Panc1 (cell line): Measurements from ENCODE around the gene POU6F1. TPM values are rescaled to one million over a fixed set of nuclear protein-coding genes. Genes with fewer than 3 reads are reported as not detected.
A peak's percentile ranks its signal among the peaks of the same experiment; 100 is the strongest.

Source experiments
- ATAC-seq: fragments of 200-7000 bp; cut with Tn5 transposase; 2 replicates; pipeline ENCODE4 v1.9.1; 2020; ENCODE audit warnings: mild to moderate bottlenecking, moderate library complexity
- BruUV-seq: library from RNA; stranded (reverse); fragments of 400-500 nt; replicated peaks from 2 replicates; lab custom pipeline; 2021; lab: Mats Ljungman, UMichigan
- CTCF ChIA-PET: fragments of 300-600 bp; sonication (Branson Sonifier 250); formaldehyde crosslinking; loops from one replicate; lab custom pipeline; 2022; ENCODE audit warnings: antibody characterized with exemption; lab: Charles Lee
- POLR2A ChIA-PET: fragments of 300-600 bp; sonication (Branson Sonifier 250); formaldehyde crosslinking; loops from one replicate; lab custom pipeline; 2022; ENCODE audit warnings: antibody characterized with exemption; lab: Charles Lee
- DNase-seq: peaks from one replicate; pipeline ENCODE4 v3.0.0-alpha.2; 2010; ENCODE audit warnings: low read depth, low spot score
- H3K27ac ChIP-seq: 2 replicates; pipeline ENCODE4 v1.5.1; 2011; ENCODE audit warnings: mild to moderate bottlenecking, low read length, inconsistent platforms
- H3K27me3 ChIP-seq: fragments of 200-500 bp; sonication (Bioruptor generic); 2 replicates; pipeline ENCODE4 v1.6.0; 2014; ENCODE audit warnings: low read length, inconsistent platforms; ENCODE audit not compliant: control insufficient read depth, insufficient read depth
- H3K36me3 ChIP-seq: fragments of 200-500 bp; sonication (Bioruptor generic); 2 replicates; pipeline ENCODE4 v1.5.1; 2014; ENCODE audit warnings: inconsistent platforms, mild to moderate bottlenecking, low read length, moderate library complexity; ENCODE audit not compliant: control insufficient read depth, insufficient read depth
- H3K4me1 ChIP-seq: 2 replicates; pipeline ENCODE4 v1.5.1; 2011; ENCODE audit warnings: inconsistent platforms, mild to moderate bottlenecking, low read length, moderate library complexity; ENCODE audit not compliant: control insufficient read depth, insufficient read depth
- H3K4me3 ChIP-seq, 2 experiments: 2 replicates each; pipeline ENCODE4 v1.5.1; 2011 to 2012; ENCODE audit warnings: low read depth in 2 of 2, low read length in 2 of 2, mild to moderate bottlenecking in 2 of 2, inconsistent platforms in 1 of 2, moderate library complexity in 1 of 2
- H3K9me3 ChIP-seq: fragments of 200-500 bp; sonication (Bioruptor generic); 2 replicates; pipeline ENCODE4 v1.5.1; 2014; ENCODE audit warnings: low read depth, mild to moderate bottlenecking, inconsistent platforms, low read length, moderate library complexity; ENCODE audit not compliant: control insufficient read depth, insufficient read depth
- CTCF ChIP-seq: fragments of 450-650 bp; IDR thresholded peaks from 2 replicates; pipeline ENCODE4 v1.5.1; 2017; ENCODE audit warnings: mild to moderate bottlenecking
- POLR2AphosphoS5 ChIP-seq: IDR thresholded peaks from 2 replicates; pipeline ENCODE4 v1.6.1; 2012; ENCODE audit warnings: mild to moderate bottlenecking, low read depth, low read length, moderate library complexity
- REST ChIP-seq, 2 experiments: IDR thresholded peaks; 2 replicates each; pipeline ENCODE4 v1.6.1; 2011 to 2012; ENCODE audit warnings: low read depth in 2 of 2, control low read depth in 1 of 2, low read length in 1 of 2, mild to moderate bottlenecking in 1 of 2, moderate library complexity in 1 of 2; ENCODE audit not compliant: insufficient read depth in 1 of 2
- SIN3A ChIP-seq: IDR thresholded peaks from 2 replicates; pipeline ENCODE4 v1.6.1; 2012; ENCODE audit warnings: low read depth, mild to moderate bottlenecking, low read length, moderate library complexity, borderline replicate concordance; ENCODE audit not compliant: insufficient read depth
- TCF7L2 ChIP-seq: IDR thresholded peaks from 2 replicates; pipeline ENCODE4 v1.6.1; 2011; ENCODE audit warnings: mild to moderate bottlenecking, low read depth, low read length, inconsistent platforms
- in situ Hi-C: cut with HindIII; loops from 2 replicates; pipeline ENCODE4 v1.10.0; 2016; ENCODE audit warnings: low sequenced_read_pairs, low pct_unique_long_range_greater_than_20kb
- intact Hi-C: fragments of 100-400 bp; cut with micrococcal nuclease; formaldehyde crosslinking; loops from one replicate; pipeline ENCODE4 v1.10.0; 2022; ENCODE audit not compliant: unreplicated experiment
- total RNA-seq: library from RNA; stranded (reverse); gene quantifications from one replicate; pipeline ENCODE4 v1.2.1, GENCODE V29; 2021; ENCODE audit not compliant: unreplicated experiment

Gene POU6F1
- total RNA-seq, 1 experiment from 2014 or later = 3.1 TPM

GRCh38 chr12:51162217-51162616, 55.6 kb downstream of the POU6F1 start:
- intact Hi-C loops (no loop called here), in situ Hi-C loops (no loop called here)
- TF ChIP-seq REST (IDR thresholded peaks at IDR 0.05; ENCODE audit: insufficient read depth in 1 of 2, low read depth in 2 of 2, low read length in 1 of 2) (no peak), CTCF (no peak), POLR2AphosphoS5 (no peak), SIN3A (no peak), TCF7L2 (no peak)
- no peak overlapping the region for H3K27ac ChIP-seq
- BruUV-seq = no TSS peak
- H3K4me3 ChIP-seq = no peak overlapping the region
- no peaks in the 10 kb centered on the region for H3K36me3 ChIP-seq
- no peak for DNase-seq
- ATAC-seq = no peak
- no peaks in the 10 kb centered on the region for H3K27me3 ChIP-seq
- ChIA-PET CTCF (no interaction called here), POLR2A (no interaction called here)
- no peaks in the 10 kb centered on the region for H3K9me3 ChIP-seq
- no peaks in the 10 kb centered on the region for H3K4me1 ChIP-seq

- no peak for ATAC-seq
- intact Hi-C loops = no loop called here
- TSS peak; percentile 16 for BruUV-seq
- POLR2A ChIA-PET = no interaction called here
- Histone ChIP-seq H3K4me3 (no peak overlapping the region), H3K27me3 (no peaks in the 10 kb centered on the region), H3K36me3 (no peaks in the 10 kb centered on the region), H3K9me3 (no peaks in the 10 kb centered on the region), H3K27ac (no peak overlapping the region), H3K4me1 (no peaks in the 10 kb centered on the region)
- CTCF ChIA-PET = no interaction called here
- TF ChIP-seq REST (IDR thresholded peaks at IDR 0.05; ENCODE audit: insufficient read depth in 1 of 2, low read depth in 2 of 2, low read length in 1 of 2) (no peak), CTCF (no peak), TCF7L2 (no peak), POLR2AphosphoS5 (no peak), SIN3A (no peak)
- in situ Hi-C loops = no loop called here
- DNase-seq = no peak
Measured at GRCh38 chr12:51160814-51161459, 56.9 kb downstream of the POU6F1 start.
